GM21447 (cell line): ENCODE data around the gene EPHA8.

Source experiments
- ATAC-seq: cut with Tn5 transposase; IDR thresholded peaks from one replicate; pipeline ENCODE4 v1.9.1; 2021; ENCODE audit not compliant: unreplicated experiment

EPHA8 gene

GRCh38 chr1:22587247-22587646 lies 24.0 kb downstream of the EPHA8 start:
- no peak for ATAC-seq

GRCh38 chr1:22588899-22589422 lies 25.7 kb downstream of the EPHA8 start:
- no peak for ATAC-seq

GRCh38 chr1:22591576-22591975 lies 28.3 kb downstream of the EPHA8 start:
- ATAC-seq, result no peak

GRCh38 chr1:22592051-22592450 lies 28.8 kb downstream of the EPHA8 start:
- no peak for ATAC-seq

- no peak for ATAC-seq
Measured at GRCh38 chr1:22592919-22593790, 29.9 kb downstream of the EPHA8 start.

DNA sequence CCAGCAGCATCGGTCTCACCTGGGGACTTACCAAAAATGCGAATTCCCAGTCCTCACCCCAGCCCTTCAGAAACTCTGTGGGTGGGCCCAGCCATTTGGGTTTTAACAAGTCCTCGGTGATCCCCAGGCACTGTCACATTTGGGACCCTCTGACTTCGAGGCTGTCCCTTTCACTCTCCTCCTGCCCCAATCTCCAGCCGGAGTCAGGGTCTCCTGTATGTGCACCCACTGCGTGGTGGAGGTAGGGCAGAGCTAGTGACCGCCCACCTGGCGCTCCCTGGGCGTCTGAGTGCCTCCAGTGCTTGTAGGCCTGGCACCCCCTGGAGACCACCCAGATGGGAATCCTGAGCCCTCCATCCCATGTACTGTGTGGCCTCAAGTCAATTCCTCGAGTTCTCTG lies 31.1 kb downstream of the EPHA8 start:
- ATAC-seq, result no peak

- ATAC-seq, result no peak
Measured at GRCh38 chr1:22595108-22595507, 31.8 kb downstream of the EPHA8 start.

DNA sequence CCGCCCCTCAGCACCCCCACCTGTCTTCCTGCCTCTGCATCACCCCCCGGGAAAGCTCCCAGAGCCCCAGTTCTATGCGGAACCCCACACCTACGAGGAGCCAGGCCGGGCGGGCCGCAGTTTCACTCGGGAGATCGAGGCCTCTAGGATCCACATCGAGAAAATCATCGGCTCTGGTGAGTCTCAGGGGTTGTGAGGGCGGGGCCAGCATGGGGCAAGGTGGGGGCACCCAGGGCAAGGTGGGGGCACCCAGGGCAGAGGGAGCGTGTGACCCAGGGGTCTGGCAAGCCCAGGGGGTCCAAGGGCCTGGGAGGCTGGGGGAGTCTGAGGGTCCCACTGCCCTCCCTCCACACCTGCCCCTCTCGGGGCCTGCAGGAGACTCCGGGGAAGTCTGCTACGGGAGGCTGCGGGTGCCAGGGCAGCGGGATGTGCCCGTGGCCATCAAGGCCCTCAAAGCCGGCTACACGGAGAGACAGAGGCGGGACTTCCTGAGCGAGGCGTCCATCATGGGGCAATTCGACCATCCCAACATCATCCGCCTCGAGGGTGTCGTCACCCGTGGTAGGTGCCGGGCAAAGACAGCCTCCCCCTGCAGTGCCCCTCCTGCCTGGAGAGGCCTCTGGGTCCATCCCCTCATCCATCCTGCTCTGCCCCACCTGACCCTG lies 34.1 kb downstream of the EPHA8 start:
- ATAC-seq, result no peak

DNA sequence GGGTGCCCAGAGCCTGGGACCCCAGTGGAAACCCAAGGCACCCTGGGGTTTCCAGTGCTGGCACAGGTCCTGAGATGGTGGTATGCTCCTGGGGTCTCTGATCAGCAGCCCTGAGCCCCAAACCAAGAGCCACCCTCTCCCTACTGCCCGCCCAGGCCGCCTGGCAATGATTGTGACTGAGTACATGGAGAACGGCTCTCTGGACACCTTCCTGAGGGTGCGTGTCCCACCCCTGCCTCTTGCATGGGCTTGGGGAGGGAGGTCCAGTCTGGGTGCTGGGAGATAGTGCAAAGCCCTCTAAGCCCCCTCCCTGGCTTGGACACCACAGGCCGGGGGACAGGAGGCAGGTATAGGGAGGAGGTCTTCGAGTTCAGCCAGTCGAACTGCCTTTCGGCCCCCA lies 34.7 kb downstream of the EPHA8 start:
- no peak for ATAC-seq

- ATAC-seq, result no peak
Measured at GRCh38 chr1:22598736-22599135, 35.4 kb downstream of the EPHA8 start.

GRCh38 chr1:22600071-22600816 lies 37.0 kb downstream of the EPHA8 start:
- no peak for ATAC-seq

DNA sequence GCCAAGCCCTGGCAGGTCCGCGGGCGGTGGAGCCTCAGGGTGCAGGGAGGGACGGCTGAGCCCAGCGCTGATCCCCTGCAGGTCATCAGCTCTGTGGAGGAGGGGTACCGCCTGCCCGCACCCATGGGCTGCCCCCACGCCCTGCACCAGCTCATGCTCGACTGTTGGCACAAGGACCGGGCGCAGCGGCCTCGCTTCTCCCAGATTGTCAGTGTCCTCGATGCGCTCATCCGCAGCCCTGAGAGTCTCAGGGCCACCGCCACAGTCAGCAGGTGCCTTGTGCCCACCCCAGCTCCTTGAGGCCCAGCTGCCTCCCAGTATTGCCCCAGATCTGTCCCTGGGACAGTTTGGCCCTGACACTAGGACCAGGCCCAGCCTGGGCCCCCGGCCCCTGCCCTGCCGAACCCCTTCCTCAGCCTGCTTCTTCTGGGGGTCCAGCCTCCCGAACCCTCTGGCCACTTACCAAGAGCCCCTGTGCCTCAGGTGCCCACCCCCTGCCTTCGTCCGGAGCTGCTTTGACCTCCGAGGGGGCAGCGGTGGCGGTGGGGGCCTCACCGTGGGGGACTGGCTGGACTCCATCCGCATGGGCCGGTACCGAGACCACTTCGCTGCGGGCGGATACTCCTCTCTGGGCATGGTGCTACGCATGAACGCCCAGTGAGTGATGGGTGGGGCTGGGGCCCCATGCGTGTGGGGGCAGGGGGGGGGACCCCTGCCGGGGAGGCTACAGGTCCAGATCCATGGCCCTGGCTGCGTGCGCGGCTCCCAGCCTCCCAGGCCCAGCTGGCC lies 37.7 kb downstream of the EPHA8 start:
- no peak for ATAC-seq

DNA sequence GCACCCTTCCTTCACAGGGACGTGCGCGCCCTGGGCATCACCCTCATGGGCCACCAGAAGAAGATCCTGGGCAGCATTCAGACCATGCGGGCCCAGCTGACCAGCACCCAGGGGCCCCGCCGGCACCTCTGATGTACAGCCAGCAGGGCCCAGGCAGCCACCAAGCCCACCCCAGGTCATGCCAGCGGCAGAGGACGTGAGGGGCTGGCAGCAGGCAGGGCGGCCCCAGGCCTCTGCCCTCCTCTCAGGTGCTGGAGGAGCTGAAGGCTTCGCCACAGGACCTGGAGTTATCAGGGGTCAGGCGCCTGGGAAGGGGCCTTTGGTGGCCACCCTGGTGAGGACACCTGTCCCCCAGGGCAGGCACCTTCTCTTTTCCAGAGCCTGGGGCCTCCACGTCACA lies 38.3 kb downstream of the EPHA8 start:
- ATAC-seq, result no peak

DNA sequence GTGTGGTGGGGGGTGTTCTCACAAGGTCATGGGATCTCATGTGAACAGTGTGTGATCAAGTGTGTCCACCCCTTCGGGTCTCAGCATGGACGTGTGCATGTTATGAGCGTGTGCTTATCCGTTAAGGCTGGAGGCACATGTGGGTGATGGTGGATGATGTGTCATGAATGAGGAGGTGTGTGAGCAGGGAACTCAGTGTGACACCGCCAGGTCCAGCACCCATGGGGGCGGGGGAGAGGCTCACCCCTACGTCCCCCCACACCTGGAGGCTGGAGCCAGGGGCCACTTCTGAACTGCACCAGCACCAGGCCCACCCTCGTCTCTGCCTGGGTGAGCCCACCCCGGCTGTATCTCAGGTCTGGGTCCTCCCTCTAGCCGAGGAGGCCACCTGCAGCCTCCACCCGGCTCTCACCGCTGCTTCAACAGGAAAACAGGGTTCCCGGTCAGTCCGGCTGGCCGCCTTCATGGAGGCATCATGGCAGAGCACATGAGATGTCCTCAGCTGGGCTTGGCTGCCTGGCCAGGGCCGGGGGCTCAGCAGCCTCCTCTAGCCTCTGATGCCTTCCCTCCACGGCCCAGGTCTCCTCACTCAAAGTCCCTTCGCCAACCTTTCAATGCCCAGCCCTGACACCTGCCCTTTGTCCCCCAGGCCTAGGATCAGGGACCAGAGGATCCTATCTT lies 38.9 kb downstream of the EPHA8 start:
- ATAC-seq, result no peak

- ATAC-seq, result no peak
Measured at GRCh38 chr1:22606161-22606560, 42.9 kb downstream of the EPHA8 start.

DNA sequence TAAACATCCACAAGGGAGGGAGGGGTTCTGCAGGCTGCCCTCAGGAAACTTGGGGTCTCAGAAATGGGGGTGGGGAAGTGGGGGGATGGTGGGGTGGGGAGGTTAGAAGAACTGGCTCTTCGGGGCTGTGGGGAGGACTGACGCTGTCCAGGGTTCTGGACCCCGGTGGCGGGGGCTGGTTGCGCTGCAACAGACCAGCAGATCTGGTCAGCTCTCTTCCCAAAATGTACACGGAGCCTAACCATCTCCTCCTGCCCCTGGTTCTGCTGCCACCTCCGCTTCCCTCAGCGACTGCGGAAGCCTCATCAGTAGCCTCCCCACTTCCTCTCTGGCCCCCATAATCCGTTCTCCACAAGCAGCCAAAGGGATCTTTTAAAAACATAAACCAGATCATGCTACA lies 43.9 kb downstream of the EPHA8 start:
- ATAC-seq, result no peak

DNA sequence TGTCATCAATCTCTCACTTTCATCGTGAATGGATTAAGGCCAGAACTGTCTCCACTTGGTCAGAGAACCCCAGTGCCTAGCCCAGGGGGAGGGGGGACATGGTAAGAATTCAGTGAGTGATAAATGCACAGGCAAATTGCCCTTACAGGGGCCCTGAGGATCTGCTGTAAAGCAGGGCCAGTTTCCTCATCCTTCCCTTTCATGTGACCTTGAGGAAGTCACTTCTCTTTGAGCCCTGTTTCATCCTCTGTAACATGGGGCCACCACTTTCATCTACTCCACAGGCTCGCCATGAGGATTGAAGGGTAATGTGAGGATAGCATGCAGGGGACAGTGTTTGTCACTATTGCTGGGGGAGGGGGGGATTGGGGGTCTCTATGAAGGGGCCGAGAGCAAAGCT lies 45.1 kb downstream of the EPHA8 start:
- no peak for ATAC-seq

DNA sequence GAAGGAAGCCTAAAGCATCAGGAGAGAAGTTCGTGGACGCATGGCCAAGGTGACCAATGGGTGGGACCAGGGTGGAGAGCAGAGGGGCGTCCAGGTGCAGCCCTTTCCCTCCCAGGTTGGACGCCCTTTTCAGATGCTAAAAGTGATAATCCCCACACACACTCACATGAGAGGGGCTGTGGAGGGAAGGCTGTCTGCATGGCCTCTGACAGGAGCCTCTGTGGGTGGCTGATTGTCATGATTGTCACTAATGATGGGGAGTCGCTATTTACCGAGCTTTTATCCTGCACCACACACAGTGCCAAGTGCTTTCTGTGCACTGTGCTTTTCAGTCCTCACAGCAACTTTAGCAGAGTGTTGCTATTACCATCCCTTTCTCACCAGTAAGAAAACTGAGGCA lies 46.0 kb downstream of the EPHA8 start:
- ATAC-seq, result no peak

- no peak for ATAC-seq
Measured at GRCh38 chr1:22611530-22611947, 48.2 kb downstream of the EPHA8 start.
